ENCODE measurements around the gene PLEK.
"Not testable (repeated sequence)": the region's sequence is repeated elsewhere in the genome, so short reads cannot be mapped to it uniquely, and the experiment has no call there.

PLEK gene

DNA sequence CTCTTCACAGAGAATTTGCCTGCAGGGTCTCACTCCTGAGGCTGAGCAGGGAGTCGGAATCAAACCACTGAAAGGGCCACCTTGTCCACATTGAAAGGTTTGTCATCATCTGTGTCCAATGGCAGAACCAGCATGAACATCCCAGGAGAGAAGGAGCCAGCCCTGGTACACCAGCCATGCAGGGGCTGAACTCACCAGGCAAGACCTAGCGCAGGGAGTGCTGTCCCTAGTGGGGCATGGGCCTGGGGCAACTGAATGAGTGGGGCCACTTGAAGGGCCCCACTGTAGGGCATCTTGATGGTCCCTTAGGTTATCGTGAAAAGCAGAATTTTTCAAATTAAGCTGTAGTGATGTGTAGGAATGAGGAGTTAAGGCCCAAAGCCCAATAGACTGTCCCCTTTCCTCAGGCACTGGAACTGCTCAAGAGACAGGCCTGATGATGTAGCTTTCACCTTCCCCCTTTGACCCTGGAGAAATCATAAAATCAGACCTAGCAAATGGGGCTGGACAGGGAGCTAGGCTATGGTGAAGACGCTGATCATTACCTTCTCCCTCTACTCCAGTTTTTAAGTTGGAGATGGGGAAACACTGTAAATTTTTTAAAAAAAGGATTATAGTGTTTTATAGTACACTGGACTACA, 8.4 kb upstream of the PLEK start:
- no peak for DNase-seq

DNA sequence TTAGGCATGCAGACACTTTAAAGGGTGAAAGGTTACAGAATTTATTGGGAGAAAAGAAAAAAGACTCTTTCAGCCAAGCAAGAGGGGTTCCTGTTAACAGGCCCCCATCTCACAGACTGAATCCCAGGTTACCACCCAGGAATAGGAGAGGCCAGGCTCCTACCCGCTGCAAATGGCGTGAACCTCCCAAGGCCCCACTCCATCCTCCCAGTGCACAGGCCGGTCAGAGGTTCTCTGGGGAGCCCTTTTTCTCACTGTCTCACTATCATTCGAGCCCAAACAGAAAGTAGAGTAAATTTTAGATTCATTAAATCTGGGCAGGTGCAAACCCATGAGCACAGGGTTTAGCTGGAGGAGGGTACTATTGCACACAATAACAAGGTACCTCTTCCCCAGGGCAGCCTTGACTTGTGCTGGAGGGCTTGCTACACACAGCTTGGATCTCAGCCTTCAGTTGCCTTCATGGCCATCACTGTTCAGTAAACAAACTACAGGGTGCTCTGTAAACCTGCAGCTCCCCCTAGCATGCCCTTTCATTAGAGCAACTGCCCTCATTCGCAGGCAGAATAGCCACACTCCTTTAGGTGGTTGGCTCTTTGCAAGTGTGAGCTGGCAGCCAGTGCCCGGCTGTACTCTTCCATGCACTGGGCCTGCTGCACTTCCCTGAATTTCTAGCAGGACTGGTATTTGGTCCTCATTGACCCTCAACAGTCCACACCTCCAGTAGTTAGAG, 7.3 kb upstream of the PLEK start:
- DNase-seq, result peak; percentile 49

DNA sequence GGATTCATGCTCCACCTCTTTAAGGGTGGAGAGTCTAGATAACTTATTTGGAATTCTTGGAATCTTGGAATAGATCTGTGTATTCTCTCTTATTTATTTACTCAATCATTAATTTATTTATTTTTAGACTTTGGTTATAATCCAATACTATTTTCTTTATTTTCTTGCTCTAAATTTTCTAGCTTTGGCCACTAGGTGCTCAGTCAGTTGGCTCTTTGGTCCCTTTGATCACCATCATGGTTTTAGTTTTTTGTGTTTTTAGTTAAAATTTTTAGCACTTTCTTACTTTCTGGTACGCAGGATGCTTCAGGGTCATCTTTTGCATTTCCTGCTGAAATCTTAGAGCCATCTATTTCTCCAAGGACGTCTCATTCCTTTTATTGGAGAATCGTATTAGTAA, 5.2 kb upstream of the PLEK start:
- DNase-seq, result no peak

DNA sequence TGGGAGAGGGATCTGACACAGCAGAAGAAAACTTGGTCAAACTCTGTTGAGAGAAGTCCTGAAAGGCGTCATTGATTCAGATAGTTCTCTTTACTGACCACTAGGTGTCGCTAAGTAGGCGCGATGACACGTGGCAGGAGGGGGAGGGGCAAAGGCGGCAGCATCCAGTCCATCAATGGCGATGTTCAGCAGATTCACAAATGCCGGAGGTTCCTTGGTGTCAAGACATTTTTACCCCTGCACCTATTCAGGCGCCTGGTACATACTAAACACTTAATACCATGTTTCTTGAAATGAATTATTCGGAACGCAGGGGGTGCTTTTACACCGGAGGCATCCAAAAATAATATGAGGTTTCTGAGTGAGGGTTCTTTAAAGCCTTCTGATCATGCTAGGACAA, 3.0 kb upstream of the PLEK start:
- DNase-seq, result peak; percentile 84

DNA sequence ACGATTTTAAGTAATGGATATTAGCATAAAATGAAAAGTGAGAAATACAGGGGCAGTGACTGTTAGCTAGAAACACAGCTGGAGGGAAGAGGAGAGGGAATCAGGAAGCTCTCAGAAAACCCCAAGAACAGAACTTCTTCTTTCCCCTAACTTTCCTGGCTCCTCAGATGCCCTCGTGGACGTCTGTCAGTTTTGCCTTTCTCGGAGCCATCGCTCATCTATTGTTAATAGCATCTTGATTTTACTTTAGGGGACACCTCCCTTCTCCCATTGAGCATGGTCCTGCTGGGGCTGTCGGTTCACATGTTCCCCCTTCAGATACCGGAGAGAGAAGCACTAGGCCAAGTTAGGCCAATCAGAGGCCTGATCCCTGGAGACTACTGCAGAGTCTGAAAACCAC, 2.3 kb upstream of the PLEK start:
- DNase-seq, result no peak

DNA sequence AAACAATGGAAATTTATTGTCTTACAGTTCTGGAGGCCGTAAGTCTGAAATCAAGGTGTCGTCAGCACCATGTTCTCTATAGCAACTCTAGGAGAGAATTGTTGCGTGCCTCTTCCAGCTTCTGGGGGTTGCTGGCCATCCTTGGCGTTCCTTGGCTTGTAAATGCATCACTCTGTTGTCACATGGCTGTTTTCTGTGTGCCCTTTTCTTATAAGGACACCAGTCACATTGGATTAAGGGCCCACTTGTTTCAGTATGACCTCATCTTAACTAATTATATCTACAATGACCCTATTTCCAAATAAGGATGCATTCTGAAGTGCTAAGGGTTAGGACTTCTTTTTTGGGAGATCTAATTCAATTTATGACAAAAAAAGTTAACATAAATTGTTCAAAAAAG, 1.4 kb upstream of the PLEK start:
- DNase-seq, result no peak

DNA sequence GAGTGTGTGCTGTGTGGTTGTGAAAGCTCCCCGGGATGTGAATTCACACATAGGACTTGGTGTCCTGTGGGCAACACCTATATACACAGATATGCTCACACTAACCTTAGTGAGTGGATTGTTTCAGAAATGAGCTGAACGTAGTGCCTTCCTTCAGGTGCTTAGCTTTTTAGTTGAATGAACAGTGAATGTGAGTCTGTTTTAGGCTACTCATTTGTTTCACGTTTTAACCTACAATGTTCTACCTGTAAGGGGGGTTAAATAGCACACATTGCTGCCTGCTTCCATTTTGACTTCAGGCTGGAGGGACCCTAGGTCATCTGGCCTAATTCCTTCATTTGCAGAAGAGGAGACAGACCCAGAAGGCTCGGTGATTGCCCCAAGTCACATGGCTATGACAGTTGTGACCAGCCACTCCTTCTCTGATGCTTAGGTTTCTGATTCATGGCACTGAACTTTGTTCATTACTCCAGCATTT, 1.0 kb downstream of the PLEK start:
- no peak for DNase-seq

DNA sequence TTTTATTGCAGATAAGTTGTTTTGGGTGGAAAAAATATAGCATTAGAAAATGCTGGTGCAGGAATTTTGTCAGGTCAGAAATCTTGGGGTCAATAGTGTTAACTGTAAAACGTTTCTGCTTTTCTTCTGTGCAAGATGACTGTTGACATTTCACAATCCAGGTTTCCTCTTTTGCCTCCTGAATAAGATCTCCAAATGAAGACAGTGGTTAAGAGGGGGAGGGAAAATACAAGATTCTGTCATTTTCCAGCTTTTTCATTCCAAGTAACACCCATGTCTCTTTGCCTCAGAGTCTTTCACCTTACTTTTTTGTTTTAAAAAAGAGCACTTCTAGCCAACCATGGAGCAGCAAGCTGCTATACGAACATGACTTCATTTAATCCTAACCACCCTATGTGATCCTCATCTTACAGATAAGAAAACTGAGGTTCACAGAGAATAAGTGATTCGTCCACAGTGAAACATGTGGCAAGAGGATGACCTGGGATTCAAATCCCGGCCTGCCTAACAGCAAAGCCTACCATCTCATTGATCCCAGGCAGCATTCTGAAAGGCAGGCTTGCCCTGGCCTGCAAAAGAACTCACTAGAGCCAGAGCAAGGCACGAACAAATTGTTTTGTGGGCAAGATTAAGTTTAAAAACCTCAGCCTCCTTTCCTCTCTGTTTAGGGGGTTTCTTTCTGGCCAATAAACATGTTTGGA, 3.0 kb downstream of the PLEK start:
- peak; percentile 37 for DNase-seq

DNA sequence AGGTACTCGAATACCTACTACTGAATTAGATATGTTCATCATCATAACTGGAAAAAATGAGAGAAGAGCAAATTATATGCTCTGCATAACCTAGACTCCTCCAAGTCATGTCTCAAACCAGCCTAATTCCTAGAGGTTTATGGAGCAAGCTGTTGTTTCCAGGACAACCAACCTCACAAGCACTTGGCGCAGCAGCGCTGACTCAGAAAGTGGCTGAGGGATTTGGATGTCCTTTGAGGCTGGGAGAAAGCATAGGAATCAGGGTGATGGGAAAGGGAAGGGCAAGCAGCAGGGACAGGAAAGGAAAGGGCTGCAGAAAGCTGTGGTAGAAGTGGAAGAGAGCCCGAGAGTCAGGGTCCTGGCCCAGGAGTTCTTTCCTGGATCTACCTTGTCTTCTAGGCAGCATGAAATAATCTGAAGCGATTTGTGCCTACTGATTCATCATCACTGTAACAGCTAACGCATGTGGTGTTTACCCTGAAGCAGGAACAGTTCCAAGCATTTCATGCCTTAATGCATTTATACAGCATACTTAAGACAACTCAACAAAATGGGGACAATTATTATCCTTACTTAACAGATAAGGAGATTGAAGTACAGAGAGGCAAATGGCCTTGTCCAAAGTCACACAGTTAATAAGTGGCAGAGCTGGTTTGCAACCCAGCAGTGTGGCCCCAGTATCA, 3.7 kb downstream of the PLEK start:
- DNase-seq, result no peak

DNA sequence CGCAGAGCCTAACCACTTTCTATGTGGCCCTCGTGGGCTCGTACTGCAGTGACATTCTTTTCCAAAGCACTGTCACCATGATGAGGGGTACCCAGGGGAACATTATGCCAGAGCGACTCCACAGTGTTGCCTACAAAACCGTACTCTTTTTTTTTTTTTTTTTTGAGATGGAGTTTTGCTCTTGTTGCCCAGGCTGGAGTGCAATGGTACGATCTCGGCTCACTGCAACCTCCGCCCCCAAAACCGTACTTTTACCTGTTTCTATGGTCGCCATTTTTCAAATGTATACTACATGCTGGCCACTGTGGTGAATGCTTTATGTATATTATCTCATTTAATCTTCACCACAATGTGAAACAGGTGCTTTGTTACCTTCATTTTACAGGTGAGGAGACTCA, 4.3 kb downstream of the PLEK start:
- DNase-seq, result no peak

DNA sequence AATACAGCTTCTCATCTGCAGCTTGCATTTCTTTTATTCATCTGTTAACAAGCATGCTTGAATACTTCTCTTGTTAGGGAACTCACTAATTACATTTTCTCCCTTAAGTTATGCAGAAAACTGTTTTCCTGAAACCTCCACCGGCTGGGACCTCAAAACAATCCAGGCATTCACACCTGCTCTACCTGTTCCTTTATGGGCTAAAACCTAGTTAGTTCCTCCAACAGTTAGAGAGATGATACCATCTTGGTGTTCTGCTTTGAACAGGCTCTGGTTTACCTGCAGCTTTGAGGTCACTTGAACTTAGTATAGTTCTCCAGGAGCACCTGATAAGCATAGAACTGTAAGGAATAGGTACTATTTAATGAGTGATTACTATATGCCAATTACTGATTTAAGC, 6.1 kb downstream of the PLEK start:
- DNase-seq, result no peak

DNA sequence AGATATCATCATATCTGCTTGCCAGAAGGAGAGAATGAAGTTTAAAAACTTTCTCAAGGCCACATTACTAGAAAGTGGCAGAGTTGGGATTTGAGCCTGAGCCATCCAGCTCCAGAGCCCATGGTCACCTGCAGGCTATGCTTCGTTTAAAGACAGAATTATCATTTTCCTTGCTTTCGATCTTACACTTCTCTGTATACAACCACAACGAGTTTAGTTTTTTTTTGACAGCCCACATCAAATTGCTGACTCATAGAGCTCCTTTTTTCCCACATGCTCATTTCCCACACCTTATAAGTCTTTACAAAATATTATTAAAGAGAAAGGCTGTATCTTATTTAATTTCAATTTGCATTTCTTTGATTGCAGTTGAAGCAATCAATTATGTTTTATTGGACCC, 6.5 kb downstream of the PLEK start:
- no peak for DNase-seq

DNA sequence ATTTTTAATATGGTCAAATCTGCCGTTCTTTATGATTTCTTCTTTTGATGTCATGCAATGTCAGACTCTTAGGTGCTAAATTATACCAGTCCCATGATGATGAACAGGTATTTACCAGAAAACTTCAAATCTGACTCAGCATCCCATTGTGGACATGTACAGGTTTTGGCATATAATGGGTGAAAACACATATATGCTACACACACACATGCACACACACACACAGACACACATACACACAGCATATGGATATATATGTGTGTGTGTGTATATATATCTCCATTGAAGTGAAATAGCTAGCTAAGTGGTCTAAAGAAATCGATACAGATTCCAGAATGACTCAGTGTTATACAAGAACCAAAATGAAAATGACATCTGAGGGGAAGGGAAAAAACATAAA, 7.4 kb downstream of the PLEK start:
- DNase-seq, result no peak

DNA sequence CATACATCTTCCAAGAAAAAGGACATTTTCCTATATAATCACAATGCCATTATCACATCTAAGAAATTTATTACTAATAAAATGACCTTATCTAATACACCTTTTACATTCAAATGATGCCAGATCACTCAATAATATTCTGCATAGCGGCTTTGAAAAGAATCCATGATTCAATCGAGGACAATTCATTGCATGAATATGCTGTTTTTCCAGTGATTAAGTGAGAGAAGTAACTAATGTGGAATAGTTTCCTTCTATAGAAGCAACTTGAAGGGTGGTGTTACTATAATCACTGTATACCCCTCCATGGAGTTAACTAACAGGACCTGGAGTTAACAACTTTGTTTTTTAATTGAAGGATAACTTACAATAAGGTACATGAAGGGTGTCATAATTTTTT, 9.1 kb downstream of the PLEK start:
- no peak for DNase-seq

DNA sequence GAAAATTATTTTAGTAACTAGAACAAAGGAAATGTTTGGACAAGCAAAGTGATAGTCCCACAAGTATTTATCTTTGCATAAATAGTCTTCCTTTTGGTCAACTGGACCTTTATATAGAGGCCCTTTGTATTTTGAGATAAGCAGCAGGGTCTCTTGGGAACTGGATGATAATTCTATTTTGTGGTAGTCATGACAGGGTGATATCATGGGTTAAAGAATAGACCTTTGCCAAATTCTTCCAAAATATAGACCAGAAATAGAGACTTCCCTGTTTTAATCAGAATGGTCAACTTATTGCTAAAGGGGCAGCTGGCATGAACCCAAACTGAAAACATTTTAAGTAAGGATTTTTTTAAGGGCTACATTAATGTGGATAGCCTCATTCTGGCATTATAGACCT, 10.5 kb downstream of the PLEK start:
- DNase-seq, result no peak

DNA sequence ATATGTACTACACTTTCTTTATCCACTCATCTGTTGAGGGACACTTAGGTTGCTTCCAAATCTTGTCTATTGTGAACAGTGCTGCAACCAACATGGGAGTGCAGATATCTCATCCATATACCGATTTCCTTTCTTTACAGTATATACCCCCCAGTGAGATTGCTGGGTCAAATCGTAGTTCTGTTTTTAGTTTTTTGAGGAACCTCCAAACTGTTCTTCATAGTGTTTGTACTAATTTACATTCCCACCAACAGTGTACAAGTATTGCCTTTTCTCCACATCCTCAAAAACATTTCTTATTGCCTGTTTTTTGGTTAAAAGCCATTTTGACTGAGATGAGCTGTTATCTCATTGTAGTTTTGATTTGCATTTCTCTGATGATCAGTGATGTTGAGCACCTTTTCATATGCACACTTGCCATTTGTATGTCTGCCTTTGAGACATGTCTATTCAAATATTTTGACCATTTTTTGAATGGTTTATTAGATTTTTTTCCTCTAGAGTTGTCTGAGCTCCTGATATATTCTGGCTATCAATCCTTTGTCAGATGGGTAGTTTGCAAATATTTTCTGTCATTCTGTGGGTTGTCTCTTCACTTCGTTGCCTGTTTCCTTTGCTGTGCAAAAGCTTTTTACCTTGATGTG, 12.2 kb downstream of the PLEK start:
- no peak for DNase-seq

DNA sequence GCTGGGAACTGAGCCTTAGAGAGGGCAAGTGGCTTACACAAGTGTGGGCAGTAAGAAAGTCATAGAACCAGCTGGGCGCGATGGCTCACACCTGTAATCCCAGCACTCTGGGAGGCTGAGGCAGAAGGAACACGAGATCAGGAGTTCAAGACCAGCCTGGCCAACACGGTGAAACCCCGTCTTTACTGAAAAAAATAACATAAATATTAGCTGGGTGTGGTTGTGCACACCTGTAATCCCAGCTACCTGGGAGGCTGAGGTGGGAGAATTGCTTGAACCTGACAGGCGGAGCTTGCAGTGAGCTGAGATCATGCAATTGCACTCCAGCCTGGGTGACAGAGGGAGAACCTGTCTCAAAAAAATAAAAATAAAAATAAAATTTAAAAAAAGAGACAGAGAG, 13.7 kb downstream of the PLEK start:
- not testable (repeated sequence) for DNase-seq

DNA sequence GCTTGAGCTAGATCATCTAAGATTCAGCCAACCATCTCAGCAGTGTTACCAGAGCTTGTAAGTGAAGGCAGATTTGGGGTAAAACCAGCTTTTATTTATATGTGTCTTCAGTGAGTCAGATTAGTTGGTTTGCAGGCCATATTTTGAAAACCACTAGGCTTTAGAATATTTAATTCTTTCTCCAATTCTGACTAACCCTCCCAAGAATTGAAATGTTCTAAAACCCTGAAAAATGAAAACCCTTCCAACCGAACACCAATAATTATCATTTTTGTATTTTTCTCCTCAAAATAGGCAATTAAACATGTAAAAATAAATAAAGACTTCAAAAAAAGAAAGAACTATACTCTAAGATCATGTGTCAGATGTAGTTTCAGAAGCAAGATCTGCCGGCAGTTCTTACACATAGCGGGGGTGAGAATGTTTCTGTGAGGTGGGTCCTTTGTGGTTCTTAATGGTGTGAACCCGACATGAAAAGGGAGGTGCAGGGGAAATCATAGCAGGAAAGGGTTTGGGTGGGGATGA, 14.2 kb downstream of the PLEK start:
- DNase-seq, result no peak

DNA sequence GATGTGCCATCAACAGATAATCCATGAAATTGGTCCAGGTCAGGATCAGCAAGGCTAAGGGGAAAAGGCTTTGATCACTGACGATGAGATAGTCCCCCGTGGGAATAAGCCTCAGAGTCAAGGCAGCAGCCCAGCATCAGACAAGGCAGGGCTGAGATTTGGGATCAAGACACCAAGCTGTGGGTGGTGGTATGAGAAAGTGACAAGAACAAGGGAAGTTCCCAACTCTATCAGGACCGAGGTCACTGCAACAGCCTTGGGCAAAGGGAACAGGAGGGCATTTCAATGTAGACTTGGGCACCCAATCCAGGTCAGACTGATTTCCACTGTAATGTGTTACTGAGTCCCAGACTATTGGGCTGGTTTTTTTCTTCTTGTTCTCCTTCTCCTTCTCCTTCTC, 18.7 kb downstream of the PLEK start:
- no peak for DNase-seq

DNA sequence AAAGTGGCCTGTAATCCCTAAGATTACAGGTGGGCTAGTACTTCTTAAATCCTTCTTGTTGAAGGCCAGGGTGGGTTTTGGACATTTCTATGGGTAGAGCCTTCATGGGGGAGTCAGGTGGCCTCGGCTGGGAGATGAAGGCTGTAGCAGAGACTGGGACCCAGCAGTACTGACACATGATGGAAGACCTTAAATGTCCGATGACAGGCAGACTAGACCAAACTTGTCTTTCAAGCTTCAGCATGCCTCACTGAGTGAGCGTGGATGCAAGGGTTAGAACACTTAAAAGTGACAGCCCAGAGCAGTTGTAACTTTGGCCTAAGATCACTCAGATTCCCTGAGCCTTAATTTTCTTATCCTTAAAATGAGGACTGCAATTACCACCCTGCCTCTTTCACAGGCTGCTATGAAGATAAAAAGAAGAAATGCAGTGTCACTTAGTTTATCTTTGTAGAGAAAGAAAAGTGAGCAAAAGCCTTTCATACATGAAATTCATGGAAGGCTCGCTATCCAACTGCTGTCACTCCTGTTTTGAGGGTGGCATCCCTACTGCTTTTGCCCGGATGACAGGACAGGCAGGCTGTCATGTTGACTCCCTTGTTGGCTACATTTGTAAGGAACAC, 19.5 kb downstream of the PLEK start:
- no peak for DNase-seq

DNA sequence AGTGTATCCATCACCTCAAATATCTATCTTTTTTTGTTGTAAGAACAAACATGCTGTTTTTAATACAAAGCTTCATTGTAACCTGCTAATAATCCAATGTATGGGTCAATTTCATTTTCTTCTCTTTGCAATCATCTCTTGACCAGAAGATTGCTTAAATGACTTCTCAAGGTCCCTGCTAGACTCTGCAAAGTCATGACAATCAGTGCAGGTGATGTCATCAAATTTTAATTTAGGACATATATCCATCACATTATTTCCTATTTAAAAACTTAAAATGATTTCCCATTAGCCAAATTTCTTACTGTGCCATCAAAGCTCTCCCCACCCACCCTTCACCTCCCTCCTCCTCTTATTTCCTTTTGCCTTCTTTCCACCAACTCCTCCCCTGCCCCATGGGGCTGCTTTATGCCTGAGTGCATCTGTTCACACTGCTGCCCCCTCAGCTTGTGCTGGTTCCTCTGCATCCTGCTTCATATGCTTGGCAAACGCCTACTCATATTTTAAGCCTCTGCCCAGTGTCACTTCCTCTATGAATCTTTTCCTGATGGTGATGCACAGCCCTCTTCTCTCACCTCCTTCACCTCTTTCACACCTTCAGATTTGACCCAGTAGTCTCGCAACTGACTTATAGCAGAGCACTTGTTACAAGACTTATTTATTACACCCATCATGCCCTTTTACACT, 20.3 kb downstream of the PLEK start:
- no peak for DNase-seq

DNA sequence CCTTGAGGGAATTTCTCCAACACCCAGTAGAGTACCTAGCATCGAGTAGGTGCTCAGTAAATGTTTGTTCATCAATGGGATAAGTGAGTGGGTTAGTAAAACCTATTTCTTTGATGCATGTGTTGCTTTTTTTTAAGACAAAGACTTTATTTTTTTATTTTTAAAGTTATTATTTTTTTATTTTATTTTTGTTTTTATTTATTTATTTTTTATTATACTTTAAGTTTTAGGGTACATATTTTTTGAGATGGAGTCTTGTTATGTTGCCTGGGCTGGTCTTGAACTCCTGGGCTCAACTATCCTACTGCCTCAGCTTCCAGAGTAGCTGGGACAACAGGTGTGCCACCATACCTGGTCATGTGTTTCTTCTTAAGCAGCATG, 20.8 kb downstream of the PLEK start:
- no peak for DNase-seq
